NB4 (cell line): ENCODE data around the gene DAP.
"Not testable (repeated sequence)": the region's sequence is repeated elsewhere in the genome, so short reads cannot be mapped to it uniquely, and the experiment has no call there.

Experiments used
- CTCF ChIP-seq: IDR thresholded peaks from one replicate; pipeline ENCODE4 v1.5.1; 2012; ENCODE audit warnings: low read depth, low read length
- MAX ChIP-seq: IDR thresholded peaks from 2 replicates; pipeline ENCODE4 v1.6.1; 2011; ENCODE audit warnings: low read depth, low read length
- POLR2A ChIP-seq: IDR thresholded peaks from 2 replicates; pipeline ENCODE4 v1.6.1; 2011; ENCODE audit warnings: mild to moderate bottlenecking; ENCODE audit not compliant: insufficient read length; ENCODE audit errors: extremely low read depth

GRCh38 chr5:10664180-10664769 is 96.8 kb downstream of the DAP start:
- not testable (repeated sequence) for TF ChIP-seq CTCF, POLR2A, MAX
